K562 treated with DMSO at 1 percent for 48 hours (cell line): Measurements from ENCODE around the gene CTXN2. TPM values are rescaled to one million over a fixed set of nuclear protein-coding genes. Genes with fewer than 3 reads are reported as not detected.

ENCODE experiments used
- total RNA-seq: library from RNA; unstranded; fragments of 300-600 nt; gene quantifications from 2 replicates; pipeline ENCODE4 v1.2.3, GENCODE V29; 2022; ENCODE audit warnings: low replicate concordance; ENCODE audit errors: extremely low read depth

Gene CTXN2
- not detected in 2 replicates for total RNA-seq

DNA sequence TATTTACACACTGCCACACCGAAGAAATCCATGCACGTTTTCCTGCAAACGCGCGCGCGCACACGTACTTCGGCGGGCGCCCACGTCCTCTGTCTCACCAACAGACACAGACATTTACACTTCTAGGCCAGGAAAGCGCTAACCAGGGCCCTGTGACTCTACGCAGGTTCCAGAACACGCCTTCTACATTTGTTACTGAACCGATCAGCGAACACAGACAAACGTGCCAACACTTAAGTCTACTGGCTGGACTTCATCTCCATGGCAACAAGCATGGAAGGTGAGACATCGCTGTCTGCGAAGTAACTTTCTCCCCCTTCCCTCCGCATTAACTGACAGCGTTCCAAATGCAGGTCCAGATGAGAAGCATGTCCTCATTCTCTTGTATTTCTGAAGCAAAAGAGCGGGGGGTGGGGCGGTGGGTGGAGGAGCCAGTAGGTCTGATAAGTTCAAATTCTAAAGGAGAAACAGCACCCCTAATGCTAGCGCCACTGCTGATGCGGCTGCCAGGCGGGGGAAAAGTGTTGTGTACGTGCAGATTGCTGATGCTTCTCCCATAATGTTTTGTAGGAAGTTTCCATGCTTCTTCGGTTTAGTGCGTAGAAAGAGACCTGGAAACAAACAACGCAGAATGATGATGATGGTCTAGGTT, at the start of gene CTXN2:
CTXN2 (plus strand) TSS at position 92 of the 652 bp plus-strand sequence. CDS start 9,636 bp downstream, outside the sequence.

DNA sequence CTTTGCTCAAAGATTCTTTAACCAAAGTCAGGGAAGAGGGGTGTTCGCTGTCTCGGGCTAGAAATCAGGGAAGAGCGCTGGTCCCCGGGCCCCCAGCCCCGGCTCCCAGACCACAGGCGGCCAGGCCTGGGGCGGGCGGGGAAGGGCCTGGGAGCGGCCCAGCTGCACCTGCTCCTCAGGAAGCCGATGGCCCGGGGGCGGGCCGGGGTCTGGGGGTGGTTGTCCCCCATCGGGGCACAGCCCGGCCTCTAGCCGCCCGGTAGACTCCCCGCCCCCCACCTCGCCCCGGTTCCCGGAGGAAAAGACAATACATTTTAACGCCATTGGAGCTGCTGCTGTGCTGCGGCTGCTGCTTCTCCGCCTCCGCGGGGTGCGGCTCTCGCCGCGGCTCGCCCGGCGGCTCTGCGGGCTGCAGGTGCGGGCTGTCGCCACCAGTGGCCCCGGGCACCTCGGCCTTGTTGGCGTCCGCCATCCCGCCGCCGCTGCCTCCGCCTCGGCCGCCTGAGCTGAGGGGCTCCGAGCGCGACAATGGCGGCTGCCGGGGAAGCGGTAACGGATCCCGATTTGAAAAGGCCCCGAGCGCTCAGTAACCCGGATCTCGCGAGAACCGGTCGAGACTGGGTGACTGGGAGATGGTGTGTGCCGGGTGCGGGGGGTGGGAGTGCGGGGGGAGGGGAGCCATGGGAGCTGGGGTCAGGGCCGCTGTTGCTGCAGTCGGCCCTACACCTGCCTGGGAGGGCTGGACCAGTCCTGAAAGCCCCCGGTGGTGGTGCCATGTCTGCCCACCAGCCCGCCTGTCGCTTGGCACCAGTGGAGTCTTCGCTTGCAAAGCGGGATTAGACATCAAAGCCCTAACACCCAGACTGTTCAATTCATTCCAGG, 13.5 kb upstream of the CTXN2 start, which contains the start of gene MYEF2:
MYEF2 (minus strand) TSS at position 530 of the 882 bp plus-strand sequence; CDS start at position 472, 58 bp downstream.

DNA sequence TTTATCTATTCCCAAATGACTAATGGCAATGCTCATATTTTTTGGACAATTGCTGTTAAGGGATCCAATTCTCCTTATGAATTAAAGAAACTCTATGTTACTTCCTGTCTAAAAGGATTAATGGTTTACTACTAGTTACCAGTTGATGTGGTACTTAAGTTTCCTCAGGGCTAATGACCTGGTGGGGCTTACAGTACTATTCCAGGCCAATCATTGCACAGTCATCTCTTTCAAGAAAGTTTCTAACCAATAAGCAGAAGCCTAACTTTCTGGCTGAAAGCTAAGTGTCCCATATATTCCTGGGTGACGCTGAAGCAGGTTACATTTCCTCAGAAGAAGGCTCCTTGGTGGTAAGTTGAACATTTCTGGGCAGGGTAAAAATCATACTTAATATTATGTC, 14.5 kb downstream of the CTXN2 start, which contains the start of gene SLC12A1:
SLC12A1 (plus strand) TSS at position 322 of the 400 bp plus-strand sequence. CDS start 1,418 bp downstream, outside the sequence.

Other genes starting within 250 kb of the CTXN2 start
- gene SLC24A5, start 70.7 kb upstream of the CTXN2 start, total RNA-seq: not detected in 2 replicates
- not detected in 2 replicates for gene MYEF2, start 13.4 kb upstream of the CTXN2 start, total RNA-seq
- gene SLC12A1, start 14.6 kb downstream of the CTXN2 start, total RNA-seq: not detected in 2 replicates
- gene DUT, start 139.8 kb downstream of the CTXN2 start, total RNA-seq: not detected in 2 replicates